ENCODE results near the gene CETN1. TPM values are rescaled to one million over a fixed set of nuclear protein-coding genes. Genes with fewer than 3 reads are reported as not detected.

Gene CETN1
- not detected for polyA plus RNA-seq (2012; ENCODE audit: insufficient read length, low read depth)

DNA sequence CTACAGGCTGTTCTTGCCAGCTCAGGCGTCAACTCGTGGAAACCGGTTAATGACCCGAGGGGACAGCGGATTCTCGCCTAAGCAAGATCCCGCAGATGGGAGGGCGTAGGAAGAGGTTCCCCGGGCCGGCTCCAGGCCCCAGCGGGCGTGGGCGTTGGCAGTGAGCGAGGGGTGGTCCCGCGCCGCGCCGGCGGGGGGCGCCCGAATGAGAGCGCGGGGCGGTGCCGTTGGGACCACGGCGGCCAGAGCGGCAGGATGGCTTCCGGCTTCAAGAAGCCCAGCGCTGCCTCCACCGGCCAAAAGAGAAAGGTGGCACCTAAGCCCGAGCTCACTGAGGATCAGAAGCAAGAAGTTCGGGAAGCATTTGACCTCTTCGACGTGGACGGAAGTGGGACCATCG, at the start of gene CETN1:
CETN1 (plus strand) TSS at position 227 of the 400 bp plus-strand sequence; CDS start at position 256, 29 bp downstream.
- no peak for TF ChIP-seq POLR2AphosphoS5 (IDR thresholded peaks at IDR 0.05; ENCODE audit: low read depth, low read length)
- no peak for TF ChIP-seq SIN3A (IDR thresholded peaks at IDR 0.05; ENCODE audit: borderline replicate concordance, insufficient read depth, low read length)
- no peak for TF ChIP-seq FOXP2 (optimal IDR thresholded peaks at IDR 0.05; ENCODE audit: borderline replicate concordance, extremely low read depth, extremely low read length, insufficient read depth)
- TF ChIP-seq TAF1 (IDR thresholded peaks at IDR 0.05; ENCODE audit: borderline replicate concordance, insufficient read depth, low read length) = no peak
- no peak for TF ChIP-seq REST (IDR thresholded peaks at IDR 0.05; ENCODE audit: insufficient read depth in 1 of 2, low read depth in 2 of 2, low read length in 2 of 2)

- TF ChIP-seq FOXP2 (optimal IDR thresholded peaks at IDR 0.05; ENCODE audit: borderline replicate concordance, extremely low read depth, extremely low read length, insufficient read depth) = no peak
Observed at GRCh38 chr18:532018-532417, 48.2 kb upstream of the CETN1 start.

GRCh38 chr18:532632-533031, 47.5 kb upstream of the CETN1 start:
- TF ChIP-seq POLR2AphosphoS5 (IDR thresholded peaks at IDR 0.05; ENCODE audit: low read depth, low read length) (no peak), TAF1 (IDR thresholded peaks at IDR 0.05; ENCODE audit: borderline replicate concordance, insufficient read depth, low read length) (no peak), SIN3A (IDR thresholded peaks at IDR 0.05; ENCODE audit: borderline replicate concordance, insufficient read depth, low read length) (no peak), REST (IDR thresholded peaks at IDR 0.05; ENCODE audit: insufficient read depth in 1 of 2, low read depth in 2 of 2, low read length in 2 of 2) (no peak), FOXP2 (optimal IDR thresholded peaks at IDR 0.05; ENCODE audit: borderline replicate concordance, extremely low read depth, extremely low read length, insufficient read depth) (no peak)

DNA sequence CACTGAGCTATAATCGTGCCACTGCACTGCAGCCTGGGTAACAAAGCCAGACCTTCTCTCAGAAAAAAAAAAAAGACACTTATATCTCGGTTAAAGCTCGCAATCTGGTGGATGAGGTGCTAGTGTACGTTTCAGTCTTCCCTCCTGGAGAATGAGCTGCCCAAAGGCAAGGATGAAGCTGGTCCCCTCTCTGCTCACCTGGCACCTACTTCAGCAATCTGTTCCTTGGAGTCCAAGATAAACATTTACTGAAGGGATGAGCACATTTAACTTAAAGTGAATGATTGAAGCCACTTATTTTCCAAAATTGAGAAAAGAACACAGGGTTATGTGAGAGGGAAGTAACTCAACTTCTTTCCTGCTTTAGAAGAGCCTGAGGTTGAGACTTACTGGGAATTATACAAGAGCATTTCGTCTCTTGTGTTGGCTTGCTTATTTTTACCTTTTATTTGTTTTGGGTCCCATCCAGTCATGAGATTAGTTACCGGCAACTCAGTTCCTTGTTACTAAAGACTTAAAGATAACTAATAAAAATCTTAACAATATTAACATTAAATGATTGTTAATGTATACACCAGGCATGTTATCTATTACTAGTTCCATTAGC, 46.1 kb upstream of the CETN1 start:
- TF ChIP-seq SIN3A (IDR thresholded peaks at IDR 0.05; ENCODE audit: borderline replicate concordance, insufficient read depth, low read length) = no peak
- no peak for TF ChIP-seq REST (IDR thresholded peaks at IDR 0.05; ENCODE audit: insufficient read depth in 1 of 2, low read depth in 2 of 2, low read length in 2 of 2)
- no peak for TF ChIP-seq TAF1 (IDR thresholded peaks at IDR 0.05; ENCODE audit: borderline replicate concordance, insufficient read depth, low read length)
- no peak for TF ChIP-seq FOXP2 (optimal IDR thresholded peaks at IDR 0.05; ENCODE audit: borderline replicate concordance, extremely low read depth, extremely low read length, insufficient read depth)
- TF ChIP-seq POLR2AphosphoS5 (IDR thresholded peaks at IDR 0.05; ENCODE audit: low read depth, low read length) = no peak

DNA sequence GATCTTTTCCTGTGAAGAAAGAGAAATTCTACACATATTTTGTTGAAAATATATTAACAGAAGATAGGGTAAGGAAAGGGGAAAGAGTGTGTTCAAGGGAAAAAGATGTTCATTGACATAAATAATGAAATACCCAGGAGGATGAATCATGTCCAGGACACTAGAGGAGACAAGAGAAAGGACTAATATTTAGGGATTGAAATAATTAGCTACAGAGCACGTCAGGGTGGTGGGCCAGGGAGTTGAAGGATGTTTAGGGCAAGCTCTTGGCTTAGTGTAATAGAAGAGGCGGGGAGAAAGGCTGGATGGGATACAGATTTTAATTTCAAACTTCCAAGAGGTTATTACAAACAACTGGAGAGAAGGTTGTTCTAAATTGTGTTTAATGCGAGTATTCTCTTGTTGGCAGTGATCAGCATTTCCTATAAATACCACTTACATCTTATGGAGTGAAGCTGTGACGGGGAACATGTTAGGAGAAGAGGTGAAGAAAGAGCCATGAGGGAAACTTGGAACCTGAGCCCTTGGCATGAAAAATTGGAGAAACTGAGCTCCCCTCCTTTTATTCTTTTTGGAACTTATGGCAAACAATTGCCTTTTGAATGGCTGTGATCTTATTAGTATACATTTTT, 36.6 kb upstream of the CETN1 start:
- TF ChIP-seq REST (IDR thresholded peaks at IDR 0.05; ENCODE audit: insufficient read depth in 1 of 2, low read depth in 2 of 2, low read length in 2 of 2) (no peak), FOXP2 (optimal IDR thresholded peaks at IDR 0.05; ENCODE audit: borderline replicate concordance, extremely low read depth, extremely low read length, insufficient read depth) (no peak), POLR2AphosphoS5 (IDR thresholded peaks at IDR 0.05; ENCODE audit: low read depth, low read length) (no peak), SIN3A (IDR thresholded peaks at IDR 0.05; ENCODE audit: borderline replicate concordance, insufficient read depth, low read length) (no peak), TAF1 (IDR thresholded peaks at IDR 0.05; ENCODE audit: borderline replicate concordance, insufficient read depth, low read length) (no peak)

Data from PFSK-1 (cell line).